Vagina (tissue), 2 donors: Measurements from ENCODE around the gene CACNG5.

Source experiments
- CTCF ChIP-seq, 3 experiments: fragments of 450-650 bp in 2 of 3; fragments of 200-600 bp in 1 of 3; sonication (generic) in 1 of 3; IDR thresholded peaks; one replicate each; pipeline ENCODE4 v1.5.1; 2017 to 2019; ENCODE audit warnings: antibody characterized with exemption in 3 of 3, mild to moderate bottlenecking in 2 of 3, moderate library complexity in 2 of 3
- POLR2A ChIP-seq, 2 donors: fragments of 450-650 bp; IDR thresholded peaks; one replicate each; pipeline ENCODE4 v1.6.1; 2017; ENCODE audit warnings: antibody characterized with exemption in 2 of 2, mild to moderate bottlenecking in 2 of 2, moderate library complexity in 2 of 2
- POLR2AphosphoS5 ChIP-seq, 2 donors: sonication (generic); formaldehyde crosslinking; IDR thresholded peaks; one replicate each; pipeline ENCODE4 v1.9.0; 2017; ENCODE audit warnings: antibody characterized with exemption in 2 of 2, mild to moderate bottlenecking in 2 of 2, low read depth in 1 of 2; ENCODE audit not compliant: insufficient read depth in 1 of 2

GRCh38 chr17:66786107-66786506 is 48.8 kb upstream of the CACNG5 start:
- no peak for TF ChIP-seq POLR2A (IDR thresholded peaks at IDR 0.05)
- TF ChIP-seq CTCF (IDR thresholded peaks at IDR 0.05), result no peak
- no peak for TF ChIP-seq POLR2AphosphoS5 (IDR thresholded peaks at IDR 0.05; ENCODE audit: insufficient read depth in 1 of 2, low read depth in 1 of 2)
